GM12878 (cell line): ENCODE results near the gene CACHD1. TPM values are rescaled to one million over a fixed set of nuclear protein-coding genes. Genes with fewer than 3 reads are reported as not detected.

Source experiments
- ATAC-seq: fragments of 200-7000 bp; cut with Tn5 transposase; 3 replicates; pipeline ENCODE4 v1.9.1; 2020; ENCODE audit warnings: mild to moderate bottlenecking, moderate library complexity
- BruUV-seq: library from RNA; stranded (reverse); fragments of 400-500 nt; replicated peaks from 2 replicates; lab custom pipeline; 2021; lab: Mats Ljungman, UMichigan
- CTCF ChIA-PET: fragments of 300-600 bp; sonication (Branson Sonifier 250); formaldehyde crosslinking; extraction: SDS; loops from one replicate; lab custom pipeline; 2021; ENCODE audit warnings: inconsistent platforms; lab: Yijun Ruan, JAX
- POLR2A ChIA-PET: fragments of 350-600 bp; formaldehyde crosslinking; extraction: SDS; loops from one replicate; lab custom pipeline; 2021; ENCODE audit warnings: inconsistent platforms; lab: Charles Lee
- RAD21 ChIA-PET: fragments of 300-600 bp; sonication (Branson Sonifier 250); formaldehyde crosslinking; loops from one replicate; lab custom pipeline; 2023; ENCODE audit warnings: antibody characterized with exemption; ENCODE audit not compliant: unreplicated experiment; lab: Charles Lee
- SMC1A ChIA-PET: fragments of 300-600 bp; sonication (Branson Sonifier 250); formaldehyde crosslinking; loops from one replicate; lab custom pipeline; 2023; ENCODE audit not compliant: unreplicated experiment, uncharacterized antibody; lab: Charles Lee
- DNase-seq: peaks from one replicate; pipeline ENCODE4 v3.0.0-alpha.2; 2011; ENCODE audit warnings: low read depth, low spot score
- FAIRE-seq: peaks from 3 replicates; lab custom pipeline; 2011; peaks lifted over from hg19 to GRCh38; lab: Jason Lieb, UNC
- H2AFZ ChIP-seq: 2 replicates; pipeline ENCODE4 v1.6.0; 2011; ENCODE audit warnings: low read depth, low read length, control low read depth; ENCODE audit not compliant: control insufficient read depth
- H3K27ac ChIP-seq: 2 replicates; pipeline ENCODE4 v1.5.1; 2011; ENCODE audit warnings: control low read depth; ENCODE audit not compliant: control insufficient read depth, insufficient read depth
- H3K27me3 ChIP-seq, 2 experiments: replicated peaks in 1 of 2; 2 replicates each; pipeline versions ENCODE4 v1.6.0 to v1.6.1; 2011; ENCODE audit warnings: low read length in 1 of 2; ENCODE audit not compliant: control insufficient read depth in 2 of 2, insufficient read depth in 2 of 2
- H3K36me3 ChIP-seq, 2 experiments: 2 replicates each; pipeline ENCODE4 v1.5.1; 2011; ENCODE audit warnings: low read length in 1 of 2; ENCODE audit not compliant: control insufficient read depth in 2 of 2, insufficient read depth in 2 of 2
- H3K4me1 ChIP-seq: 2 replicates; pipeline ENCODE4 v1.6.1; 2011; ENCODE audit warnings: mild to moderate bottlenecking, low read length, moderate library complexity, mixed read lengths; ENCODE audit not compliant: control insufficient read depth, insufficient read depth
- H3K4me2 ChIP-seq: 2 replicates; pipeline ENCODE4 v1.6.0; 2011; ENCODE audit warnings: control low read depth; ENCODE audit not compliant: control insufficient read depth, insufficient read depth
- H3K4me3 ChIP-seq: fragments of 200-600 bp; sonication (generic); 2 replicates; pipeline ENCODE4 v1.5.1; 2016
- H3K79me2 ChIP-seq: 2 replicates; pipeline ENCODE4 v1.6.0; 2011; ENCODE audit warnings: low read length; ENCODE audit not compliant: control insufficient read depth, insufficient read depth
- H3K9ac ChIP-seq: 2 replicates; pipeline ENCODE4 v1.8.0; 2011; ENCODE audit warnings: low read length, control low read depth, mixed read lengths; ENCODE audit not compliant: control insufficient read depth, insufficient read depth
- H3K9me3 ChIP-seq: replicated peaks from 3 replicates; pipeline ENCODE4 v1.5.1; 2011; ENCODE audit warnings: mild to moderate bottlenecking, low read length; ENCODE audit not compliant: control insufficient read depth, insufficient read depth
- H4K20me1 ChIP-seq: 2 replicates; pipeline ENCODE4 v1.6.0; 2011; ENCODE audit not compliant: control insufficient read depth, insufficient read depth
- ATF7 ChIP-seq: fragments of 450-650 bp; IDR thresholded peaks from 2 replicates; pipeline ENCODE4 v1.6.1; 2016; ENCODE audit warnings: low read depth, mild to moderate bottlenecking
- CHD4 ChIP-seq: fragments of 200-600 bp; sonication (generic); IDR thresholded peaks from 2 replicates; pipeline ENCODE4 v1.6.1; 2016; ENCODE audit warnings: mild to moderate bottlenecking
- FOXM1 ChIP-seq: IDR thresholded peaks from 2 replicates; pipeline ENCODE4 v1.6.1; 2012; ENCODE audit warnings: low read depth, mild to moderate bottlenecking, inconsistent platforms, low read length, moderate library complexity
- GATAD2B ChIP-seq: fragments of 450-650 bp; conservative IDR thresholded peaks from 2 replicates; pipeline ENCODE4 v1.6.1; 2017; ENCODE audit warnings: low read depth, mild to moderate bottlenecking, moderate library complexity
- HDGF ChIP-seq: fragments of 450-650 bp; IDR thresholded peaks from 2 replicates; pipeline ENCODE4 v1.6.1; 2016; ENCODE audit warnings: antibody characterized with exemption
- MYB ChIP-seq: fragments of 150-350 bp; IDR thresholded peaks from 2 replicates; pipeline ENCODE4 v1.6.1; 2014; ENCODE audit warnings: mild to moderate bottlenecking, low read depth, low read length, borderline replicate concordance
- PAX5 ChIP-seq: IDR thresholded peaks from 2 replicates; pipeline ENCODE4 v1.6.1; 2011; ENCODE audit warnings: low read depth, low read length, borderline replicate concordance
- POLR2AphosphoS5 ChIP-seq: IDR thresholded peaks from 2 replicates; pipeline ENCODE4 v1.6.1; 2011; ENCODE audit warnings: mild to moderate bottlenecking, low read length, inconsistent platforms
- RUNX3 ChIP-seq: IDR thresholded peaks from 2 replicates; pipeline ENCODE4 v1.6.1; 2012; ENCODE audit warnings: low read length, inconsistent platforms
- SMC3 ChIP-seq: IDR thresholded peaks from 2 replicates; pipeline ENCODE4 v1.6.1; 2011; ENCODE audit warnings: low read length, improper control_type of control experiment, borderline replicate concordance
- SUPT20H ChIP-seq: IDR thresholded peaks from 2 replicates; pipeline ENCODE4 v1.6.1; 2011; ENCODE audit warnings: low read depth, mild to moderate bottlenecking, low read length, moderate library complexity, borderline replicate concordance; ENCODE audit not compliant: control insufficient read depth
- ZNF592 ChIP-seq: fragments of 450-650 bp; IDR thresholded peaks from 2 replicates; pipeline ENCODE4 v1.6.1; 2017; ENCODE audit warnings: mild to moderate bottlenecking, moderate library complexity
- WGBS: methylation state at CpG from one replicate; pipeline ENCODE4 v1.1.6; 2016; ENCODE audit warnings: low lambda C conversion rate; ENCODE audit not compliant: insufficient replicate concordance, insufficient coverage; ENCODE audit errors: missing lambda C conversion rate; 5-methylcytosine and 5-hydroxymethylcytosine counted together
- in situ Hi-C: fragments of 300-500 bp; cut with MboI; formaldehyde crosslinking; loops from 9 replicates; pipeline ENCODE4 v1.14.3; 2018; ENCODE audit warnings: mixed read lengths
- intact Hi-C: fragments of 100-400 bp; cut with micrococcal nuclease; formaldehyde crosslinking; loops from one replicate; pipeline ENCODE4 v1.14.2; 2022; ENCODE audit not compliant: unreplicated experiment
- polyA plus RNA-seq, 11 experiments: library from polyadenylated mRNA; depleted of rRNA in 4 of 11; unstranded in 6 of 11; stranded (reverse) in 5 of 11; fragments of >200 nt; fragmentation: Nextera tagmentation in 4 of 11; fragmentation: Illumina TruSeq in 1 of 11; extraction: Ambion mirVana in 4 of 11; extraction: Trizol in 1 of 11; gene quantifications; 1 replicate in 1 of 11; 2 replicates in 10 of 11; pipeline versions ENCODE4 v1.2.1 to v1.2.3, GENCODE V29; 2011 to 2016; ENCODE audit warnings: inconsistent platforms in 2 of 11, missing spikeins in 2 of 11, low read depth in 1 of 11
- total RNA-seq, 4 experiments: library from RNA; depleted of rRNA in 3 of 4; stranded (reverse); fragments of >200 nt in 3 of 4; fragmentation: Illumina TruSeq in 1 of 4; extraction: Trizol in 1 of 4; gene quantifications; 2 replicates each; pipeline versions ENCODE4 v1.2.1 to v1.2.3, GENCODE V29; 2013 to 2021
- TF ChIP-seq, protein P1 (sequence below): fragments of 450-650 bp; IDR thresholded peaks from 2 replicates; pipeline ENCODE4 v1.6.1; 2017; ENCODE audit warnings: mild to moderate bottlenecking

CACHD1 gene
- total and polyA plus RNA-seq, 10 of the 15 experiments (the other 5 are each of a cell fraction or from before 2014, with no cell fraction given): 0.03 TPM; not detected in 9

DNA sequence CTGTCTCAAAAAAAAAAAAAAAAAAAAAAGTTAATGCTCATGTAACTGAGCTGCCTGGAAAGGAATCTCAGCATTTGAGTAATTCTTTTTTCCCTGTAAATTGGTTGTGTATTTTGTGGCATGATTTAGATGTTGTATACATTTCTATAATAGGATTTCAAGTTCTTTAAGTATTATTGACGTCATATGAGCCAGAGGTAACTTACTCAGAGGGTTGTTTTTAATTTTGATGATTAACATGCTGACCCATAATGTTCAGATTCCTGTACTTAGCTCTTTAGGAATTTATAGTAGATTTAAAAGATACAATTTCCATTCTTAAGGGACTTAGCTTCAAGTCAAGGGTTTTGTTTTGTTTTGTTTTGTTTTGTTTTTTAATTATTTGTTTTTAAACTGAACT, 120.4 kb downstream of the CACHD1 start:
- 0% methylated on average over 1 of the region's 1 CpG for WGBS
- SMC1A ChIA-PET: no interaction called here

DNA sequence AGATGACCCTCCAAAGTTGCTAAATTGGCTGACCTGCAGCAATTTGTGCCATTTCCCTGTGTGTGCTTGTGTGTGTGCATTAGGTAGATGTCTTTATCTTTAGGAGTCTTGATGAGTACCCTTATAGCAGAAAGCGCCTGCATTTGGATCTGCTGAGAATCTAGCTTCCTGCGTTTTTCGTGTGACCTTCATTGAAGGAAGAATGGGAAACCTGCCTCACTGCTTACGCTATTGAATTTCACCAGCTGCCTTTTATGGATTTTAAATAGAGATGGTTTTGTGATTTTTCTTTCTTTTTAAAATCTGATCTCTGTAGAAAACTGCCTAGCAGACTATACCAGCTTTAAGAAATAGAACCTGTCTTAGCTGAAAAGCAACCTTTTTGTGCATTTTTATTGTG, 124.5 kb downstream of the CACHD1 start:
- H3K4me1 ChIP-seq: no peaks in the 10 kb centered on the region
- H3K4me2 ChIP-seq: no peak overlapping the region
- no peak overlapping the region for H3K27ac ChIP-seq
- H2AFZ ChIP-seq: no peak overlapping the region
- in situ Hi-C loops (no loop called here), intact Hi-C loops (no loop called here)
- no peaks in the 10 kb centered on the region for H4K20me1 ChIP-seq
- BruUV-seq: no TSS peak
- FAIRE-seq (no peak), ATAC-seq (no peak), DNase-seq (no peak)
- H3K79me2 ChIP-seq: no peaks in the 10 kb centered on the region
- CTCF ChIA-PET: no interaction called here
- H3K9ac ChIP-seq: no peak overlapping the region
- H3K36me3 ChIP-seq: no peaks in the 10 kb centered on the region
- H3K27me3 ChIP-seq: no peaks in the 10 kb centered on the region; a peak in 1 of 4 replicates
- POLR2A ChIA-PET: no interaction called here
- RAD21 ChIA-PET: no interaction called here
- no peak overlapping the region for H3K4me3 ChIP-seq
- SMC1A ChIA-PET: no interaction called here
- 78% methylated on average over 4 of the region's 4 CpGs for WGBS
- no peaks in the 10 kb centered on the region for H3K9me3 ChIP-seq
- no peak for TF ChIP-seq ZNF592
- TF ChIP-seq, protein P1, sequence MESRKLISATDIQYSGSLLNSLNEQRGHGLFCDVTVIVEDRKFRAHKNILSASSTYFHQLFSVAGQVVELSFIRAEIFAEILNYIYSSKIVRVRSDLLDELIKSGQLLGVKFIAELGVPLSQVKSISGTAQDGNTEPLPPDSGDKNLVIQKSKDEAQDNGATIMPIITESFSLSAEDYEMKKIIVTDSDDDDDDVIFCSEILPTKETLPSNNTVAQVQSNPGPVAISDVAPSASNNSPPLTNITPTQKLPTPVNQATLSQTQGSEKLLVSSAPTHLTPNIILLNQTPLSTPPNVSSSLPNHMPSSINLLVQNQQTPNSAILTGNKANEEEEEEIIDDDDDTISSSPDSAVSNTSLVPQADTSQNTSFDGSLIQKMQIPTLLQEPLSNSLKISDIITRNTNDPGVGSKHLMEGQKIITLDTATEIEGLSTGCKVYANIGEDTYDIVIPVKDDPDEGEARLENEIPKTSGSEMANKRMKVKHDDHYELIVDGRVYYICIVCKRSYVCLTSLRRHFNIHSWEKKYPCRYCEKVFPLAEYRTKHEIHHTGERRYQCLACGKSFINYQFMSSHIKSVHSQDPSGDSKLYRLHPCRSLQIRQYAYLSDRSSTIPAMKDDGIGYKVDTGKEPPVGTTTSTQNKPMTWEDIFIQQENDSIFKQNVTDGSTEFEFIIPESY: no peak
- TF ChIP-seq CHD4: no peak
- TF ChIP-seq GATAD2B: no peak
- no peak for TF ChIP-seq FOXM1
- TF ChIP-seq POLR2AphosphoS5: no peak
- TF ChIP-seq ATF7: no peak
- TF ChIP-seq MYB: no peak
- TF ChIP-seq SUPT20H: no peak
- no peak for TF ChIP-seq RUNX3
- no peak for TF ChIP-seq SMC3
- TF ChIP-seq PAX5: no peak

More for the DNA sequence above, 120.4 kb downstream of the CACHD1 start:
- H3K4me3 ChIP-seq: no peak overlapping the region
- H3K27ac ChIP-seq: no peak overlapping the region
- ATAC-seq: no peak
- H3K9me3 ChIP-seq: no peaks in the 10 kb centered on the region
- in situ Hi-C loops: no loop called here
- no peak for FAIRE-seq
- ChIA-PET CTCF (interaction anchor here (0.8 to 1.1 kb wide), 2 partner anchors 12 to 321 kb away, joined by 3 read pairs; no protein-coding TSS in a partner anchor), RAD21 (no interaction called here), POLR2A (interaction anchor here (0.6 kb wide), 2 partner anchors 10 to 1861 kb away, joined by 6 to 8 read pairs; no protein-coding TSS in a partner anchor)
- H4K20me1 ChIP-seq: no peaks in the 10 kb centered on the region
- no peaks in the 10 kb centered on the region; a peak in 1 of 4 replicates for H3K27me3 ChIP-seq
- TF ChIP-seq HDGF: no peak
- H2AFZ ChIP-seq: no peak overlapping the region
- H3K79me2 ChIP-seq: no peaks in the 10 kb centered on the region
- H3K9ac ChIP-seq: no peak overlapping the region
- no peaks in the 10 kb centered on the region for H3K4me1 ChIP-seq
- intact Hi-C loops: no loop called here
- H3K36me3 ChIP-seq: no peaks in the 10 kb centered on the region
- H3K4me2 ChIP-seq: no peak overlapping the region
- DNase-seq: no peak
- no TSS peak for BruUV-seq
